Measurements from ENCODE around the gene KAZN. TPM values are rescaled to one million over a fixed set of nuclear protein-coding genes. Genes with fewer than 3 reads are reported as not detected.

Gene KAZN
- total and polyA plus RNA-seq, 2 of the 8 experiments (the other 6 are each of a cell fraction or from before 2014, with no cell fraction given): 3.7 to 11.8 TPM

- no peak for TF ChIP-seq JUN (IDR thresholded peaks at IDR 0.05; ENCODE audit: low read depth, low read length)
- no peak for TF ChIP-seq GTF2F1 (IDR thresholded peaks at IDR 0.05; ENCODE audit: borderline replicate concordance, low read depth, low read length)
- TF ChIP-seq SIN3A (conservative IDR thresholded peaks at IDR 0.05 in 1 of 2, IDR thresholded peaks at IDR 0.05 in 1 of 2; ENCODE audit: low read depth in 1 of 2, low read length in 2 of 2): no peak
- no peak for TF ChIP-seq CEBPB (IDR thresholded peaks at IDR 0.05; ENCODE audit: low read depth, low read length)
- TF ChIP-seq SP1 (IDR thresholded peaks at IDR 0.05; ENCODE audit: low read depth, low read length): no peak
These were observed 176.9 kb downstream of the KAZN start (continued) for GRCh38 chr1:14775434-14775833.
